ENCODE data around the gene USP10.

USP10 gene

GRCh38 chr16:84795329-84796053 is 95.7 kb downstream of the USP10 start:
- no peak for TF ChIP-seq CTCF (IDR thresholded peaks at IDR 0.05; ENCODE audit: borderline replicate concordance, control extremely low read depth, extremely low read depth, insufficient read depth, missing control alignments)
- no peak for DNase-seq (ENCODE audit: low spot score)

GRCh38 chr16:84800158-84800978 is 100.6 kb downstream of the USP10 start:
- in situ Hi-C loops (cut with MboI; ENCODE audit: low sequenced_read_pairs, unreplicated experiment), result no loop called here
- TF ChIP-seq CTCF (IDR thresholded peaks at IDR 0.05; ENCODE audit: borderline replicate concordance, control extremely low read depth, extremely low read depth, insufficient read depth, missing control alignments), result no peak
- DNase-seq (ENCODE audit: low spot score), result no peak

More at GRCh38 chr16:84795329-84796053, 95.7 kb downstream of the USP10 start:
- in situ Hi-C loops (cut with MboI; ENCODE audit: low sequenced_read_pairs, unreplicated experiment), result no loop called here

GRCh38 chr16:84803146-84803545 is 103.3 kb downstream of the USP10 start:
- DNase-seq (ENCODE audit: low spot score), result no peak
- no peak for TF ChIP-seq CTCF (IDR thresholded peaks at IDR 0.05; ENCODE audit: borderline replicate concordance, control extremely low read depth, extremely low read depth, insufficient read depth, missing control alignments)
- in situ Hi-C loops (cut with MboI; ENCODE audit: low sequenced_read_pairs, unreplicated experiment), result no loop called here

- TF ChIP-seq CTCF (IDR thresholded peaks at IDR 0.05; ENCODE audit: borderline replicate concordance, control extremely low read depth, extremely low read depth, insufficient read depth, missing control alignments), result no peak
- DNase-seq (ENCODE audit: low spot score), result no peak
- in situ Hi-C loops (cut with MboI; ENCODE audit: low sequenced_read_pairs, unreplicated experiment), result no loop called here
Measured at GRCh38 chr16:84804326-84804725, 104.5 kb downstream of the USP10 start.

GRCh38 chr16:84806256-84806889 is 106.6 kb downstream of the USP10 start:
- in situ Hi-C loops (cut with MboI; ENCODE audit: low sequenced_read_pairs, unreplicated experiment), result no loop called here
- peak; percentile 72 for DNase-seq (ENCODE audit: low spot score)
- TF ChIP-seq CTCF (IDR thresholded peaks at IDR 0.05; ENCODE audit: borderline replicate concordance, control extremely low read depth, extremely low read depth, insufficient read depth, missing control alignments), result no peak

GRCh38 chr16:84806890-84807258 is 107.1 kb downstream of the USP10 start:
- in situ Hi-C loops (cut with MboI; ENCODE audit: low sequenced_read_pairs, unreplicated experiment), result no loop called here
- DNase-seq (ENCODE audit: low spot score), result no peak

More at GRCh38 chr16:84806890-84807258, 107.1 kb downstream of the USP10 start:
- no peak for TF ChIP-seq CTCF (IDR thresholded peaks at IDR 0.05; ENCODE audit: borderline replicate concordance, control extremely low read depth, extremely low read depth, insufficient read depth, missing control alignments)
